Peyer's patch (tissue), 4 donors: Measurements from ENCODE around the gene CDCP2.

Experiments used
- POLR2A ChIP-seq, 2 donors: fragments of 450-650 bp; IDR thresholded peaks; one replicate each; pipeline ENCODE4 v1.5.1; 2017; ENCODE audit warnings: antibody characterized with exemption in 2 of 2, mild to moderate bottlenecking in 2 of 2, moderate library complexity in 2 of 2
- TF ChIP-seq, protein P1 (sequence below), 6 experiments: fragments of 450-650 bp in 4 of 6; fragments of 200-600 bp in 2 of 6; sonication (generic) in 1 of 6; IDR thresholded peaks; one replicate each; pipeline ENCODE4 v1.5.1; 2017 to 2019; ENCODE audit warnings: antibody characterized with exemption in 6 of 6, mild to moderate bottlenecking in 3 of 6, moderate library complexity in 1 of 6

DNA sequence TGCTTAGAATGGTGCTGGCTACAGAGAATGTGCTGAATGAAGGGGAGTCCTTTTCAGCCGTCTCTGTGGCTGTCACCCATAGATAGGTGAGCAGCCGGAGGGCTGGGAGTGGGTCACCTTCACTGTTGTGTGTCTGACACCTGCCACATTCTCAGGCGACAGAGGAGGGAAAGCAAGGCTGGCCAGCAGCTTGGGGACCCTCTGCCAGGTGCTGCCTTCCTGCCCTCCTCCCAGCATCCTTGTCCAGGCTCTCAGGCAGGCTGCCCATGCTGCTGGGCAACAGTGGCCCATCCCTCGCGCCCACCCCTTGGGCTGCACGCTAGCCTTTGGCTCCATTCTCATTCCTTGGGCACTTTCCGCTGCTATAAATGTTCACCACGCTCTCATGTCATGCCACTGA, 24.9 kb upstream of the CDCP2 start:
- TF ChIP-seq, protein P1, sequence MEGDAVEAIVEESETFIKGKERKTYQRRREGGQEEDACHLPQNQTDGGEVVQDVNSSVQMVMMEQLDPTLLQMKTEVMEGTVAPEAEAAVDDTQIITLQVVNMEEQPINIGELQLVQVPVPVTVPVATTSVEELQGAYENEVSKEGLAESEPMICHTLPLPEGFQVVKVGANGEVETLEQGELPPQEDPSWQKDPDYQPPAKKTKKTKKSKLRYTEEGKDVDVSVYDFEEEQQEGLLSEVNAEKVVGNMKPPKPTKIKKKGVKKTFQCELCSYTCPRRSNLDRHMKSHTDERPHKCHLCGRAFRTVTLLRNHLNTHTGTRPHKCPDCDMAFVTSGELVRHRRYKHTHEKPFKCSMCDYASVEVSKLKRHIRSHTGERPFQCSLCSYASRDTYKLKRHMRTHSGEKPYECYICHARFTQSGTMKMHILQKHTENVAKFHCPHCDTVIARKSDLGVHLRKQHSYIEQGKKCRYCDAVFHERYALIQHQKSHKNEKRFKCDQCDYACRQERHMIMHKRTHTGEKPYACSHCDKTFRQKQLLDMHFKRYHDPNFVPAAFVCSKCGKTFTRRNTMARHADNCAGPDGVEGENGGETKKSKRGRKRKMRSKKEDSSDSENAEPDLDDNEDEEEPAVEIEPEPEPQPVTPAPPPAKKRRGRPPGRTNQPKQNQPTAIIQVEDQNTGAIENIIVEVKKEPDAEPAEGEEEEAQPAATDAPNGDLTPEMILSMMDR (IDR thresholded peaks at IDR 0.05), result no peak
- no peak for TF ChIP-seq POLR2A (IDR thresholded peaks at IDR 0.05)
